Central memory CD8-positive, alpha-beta T cell (primary cell): Measurements from ENCODE around the gene SPTAN1.
"Not testable (repeated sequence)": the region's sequence is repeated elsewhere in the genome, so short reads cannot be mapped to it uniquely, and the experiment has no call there.

Source experiments
- ATAC-seq: fragments of 150-1000 bp; cut with Tn5 transposase; replicated peaks from 2 replicates; pipeline ENCODE4 v1.10.0; 2022; ENCODE audit warnings: mild to moderate bottlenecking, moderate FRiP score, moderate number of reproducible peaks; ENCODE audit not compliant: poor library complexity, severe bottlenecking; ENCODE audit errors: extremely low read depth
- DNase-seq, 2 donors: peaks; one replicate each; pipeline ENCODE4 v3.0.0; 2021; ENCODE audit warnings: low spot score in 2 of 2
- H3K27ac Mint-ChIP-seq: one replicate; pipeline ENCODE4 v1.8.0; 2022; ENCODE audit warnings: low read depth, mild to moderate bottlenecking, moderate library complexity, mixed read lengths
- H3K27me3 Mint-ChIP-seq: one replicate; pipeline ENCODE4 v1.8.0; 2022; ENCODE audit warnings: mixed read lengths
- H3K36me3 Mint-ChIP-seq: one replicate; pipeline ENCODE4 v1.8.0; 2022; ENCODE audit warnings: mild to moderate bottlenecking, moderate library complexity, mixed read lengths; ENCODE audit not compliant: insufficient read depth
- H3K4me1 Mint-ChIP-seq: one replicate; pipeline ENCODE4 v1.8.0; 2022; ENCODE audit warnings: mixed read lengths
- H3K4me3 Mint-ChIP-seq: one replicate; pipeline ENCODE4 v1.8.0; 2022; ENCODE audit warnings: mild to moderate bottlenecking, moderate library complexity, mixed read lengths
- H3K9me3 Mint-ChIP-seq: one replicate; pipeline ENCODE4 v1.8.0; 2022; ENCODE audit warnings: mixed read lengths

The SPTAN1 gene

GRCh38 chr9:128556926-128557634 is 4.7 kb downstream of the SPTAN1 start:
- H3K36me3 Mint-ChIP-seq, result peaks cover 1% of the 10 kb centered on the region
- ATAC-seq (no peak), DNase-seq (no peak)
- no peak overlapping the region for H3K27ac Mint-ChIP-seq
- H3K4me3 Mint-ChIP-seq, result no peak overlapping the region
- H3K4me1 Mint-ChIP-seq, result peaks cover 28% of the 10 kb centered on the region
- no peaks in the 10 kb centered on the region for H3K27me3 Mint-ChIP-seq
- no peaks in the 10 kb centered on the region for H3K9me3 Mint-ChIP-seq

GRCh38 chr9:128558431-128559310 is 6.3 kb downstream of the SPTAN1 start:
- H3K4me1 Mint-ChIP-seq, result peaks cover 27% of the 10 kb centered on the region
- no peaks in the 10 kb centered on the region for H3K9me3 Mint-ChIP-seq
- peaks cover 4% of the 10 kb centered on the region for H3K36me3 Mint-ChIP-seq
- no peaks in the 10 kb centered on the region for H3K27me3 Mint-ChIP-seq
- peak overlapping the region; percentile 53 for H3K27ac Mint-ChIP-seq
- ATAC-seq (peak; percentile 67), DNase-seq (peak in 1 of 2 donors; percentile 26)
- H3K4me3 Mint-ChIP-seq, result peak overlapping the region; percentile 19

GRCh38 chr9:128565578-128565977 is 13.2 kb downstream of the SPTAN1 start:
- H3K9me3 Mint-ChIP-seq, result no peaks in the 10 kb centered on the region
- H3K36me3 Mint-ChIP-seq, result peaks cover 38% of the 10 kb centered on the region
- H3K27me3 Mint-ChIP-seq, result no peaks in the 10 kb centered on the region
- H3K4me3 Mint-ChIP-seq, result no peak overlapping the region
- peak overlapping the region; percentile 22 for H3K27ac Mint-ChIP-seq
- ATAC-seq (no peak), DNase-seq (no peak)
- peaks cover 29% of the 10 kb centered on the region for H3K4me1 Mint-ChIP-seq

GRCh38 chr9:128568470-128569078 is 16.2 kb downstream of the SPTAN1 start:
- no peak overlapping the region for H3K4me3 Mint-ChIP-seq
- no peaks in the 10 kb centered on the region for H3K27me3 Mint-ChIP-seq
- H3K36me3 Mint-ChIP-seq, result peaks cover 43% of the 10 kb centered on the region
- H3K9me3 Mint-ChIP-seq, result no peaks in the 10 kb centered on the region
- H3K4me1 Mint-ChIP-seq, result peaks cover 31% of the 10 kb centered on the region
- DNase-seq (no peak), ATAC-seq (no peak)
- H3K27ac Mint-ChIP-seq, result no peak overlapping the region

GRCh38 chr9:128575469-128575868 is 23.1 kb downstream of the SPTAN1 start:
- H3K9me3 Mint-ChIP-seq, result no peaks in the 10 kb centered on the region
- DNase-seq (no peak), ATAC-seq (no peak)
- peaks cover 67% of the 10 kb centered on the region for H3K36me3 Mint-ChIP-seq
- H3K27me3 Mint-ChIP-seq, result no peaks in the 10 kb centered on the region
- no peak overlapping the region for H3K4me3 Mint-ChIP-seq
- H3K27ac Mint-ChIP-seq, result no peak overlapping the region
- H3K4me1 Mint-ChIP-seq, result peaks cover 7% of the 10 kb centered on the region

- Mint-ChIP-seq H3K36me3 (peaks cover 68% of the 10 kb centered on the region), H3K4me3 (no peak overlapping the region), H3K4me1 (peaks cover 7% of the 10 kb centered on the region), H3K9me3 (no peaks in the 10 kb centered on the region), H3K27ac (no peak overlapping the region), H3K27me3 (no peaks in the 10 kb centered on the region)
- DNase-seq (no peak), ATAC-seq (no peak)
These were observed 23.5 kb downstream of the SPTAN1 start for GRCh38 chr9:128575916-128576315.

GRCh38 chr9:128577206-128577605 is 24.8 kb downstream of the SPTAN1 start:
- Mint-ChIP-seq H3K27ac (peak overlapping the region; percentile 65), H3K27me3 (no peaks in the 10 kb centered on the region), H3K9me3 (no peaks in the 10 kb centered on the region), H3K4me1 (peaks cover 3% of the 10 kb centered on the region), H3K36me3 (peaks cover 73% of the 10 kb centered on the region), H3K4me3 (no peak overlapping the region)
- ATAC-seq, result no peak
- no peak for DNase-seq

GRCh38 chr9:128579194-128579593 is 26.8 kb downstream of the SPTAN1 start:
- Mint-ChIP-seq H3K27ac (peak overlapping the region; percentile 29), H3K4me1 (no peaks in the 10 kb centered on the region), H3K36me3 (peaks cover 89% of the 10 kb centered on the region), H3K27me3 (no peaks in the 10 kb centered on the region), H3K4me3 (no peak overlapping the region), H3K9me3 (no peaks in the 10 kb centered on the region)
- ATAC-seq (no peak), DNase-seq (no peak)

GRCh38 chr9:128580731-128581130 is 28.3 kb downstream of the SPTAN1 start:
- Mint-ChIP-seq H3K9me3 (no peaks in the 10 kb centered on the region), H3K36me3 (peaks cover 90% of the 10 kb centered on the region), H3K27me3 (no peaks in the 10 kb centered on the region), H3K4me3 (no peak overlapping the region), H3K27ac (no peak overlapping the region), H3K4me1 (no peaks in the 10 kb centered on the region)
- no peak for ATAC-seq
- DNase-seq, result no peak

GRCh38 chr9:128585155-128585554 is 32.8 kb downstream of the SPTAN1 start:
- H3K27me3 Mint-ChIP-seq, H3K9me3 Mint-ChIP-seq, H3K4me1 Mint-ChIP-seq, H3K4me3 Mint-ChIP-seq, ATAC-seq, DNase-seq: not testable (repeated sequence)
- H3K36me3 Mint-ChIP-seq, result peaks cover 88% of the 10 kb centered on the region
- peak overlapping the region; percentile 35 for H3K27ac Mint-ChIP-seq

GRCh38 chr9:128586934-128587333 is 34.5 kb downstream of the SPTAN1 start:
- H3K36me3 Mint-ChIP-seq, result peaks cover 91% of the 10 kb centered on the region
- DNase-seq, H3K4me3 Mint-ChIP-seq, ATAC-seq, H3K4me1 Mint-ChIP-seq, H3K27ac Mint-ChIP-seq, H3K27me3 Mint-ChIP-seq, H3K9me3 Mint-ChIP-seq: not testable (repeated sequence)

GRCh38 chr9:128587453-128587852 is 35.1 kb downstream of the SPTAN1 start:
- Mint-ChIP-seq H3K9me3 (no peaks in the 10 kb centered on the region), H3K36me3 (peaks cover 93% of the 10 kb centered on the region), H3K4me1 (peaks cover 5% of the 10 kb centered on the region), H3K27ac (no peak overlapping the region), H3K27me3 (no peaks in the 10 kb centered on the region), H3K4me3 (no peak overlapping the region)
- ATAC-seq (no peak), DNase-seq (no peak)
